ENCODE results near the gene IER2.

IER2 gene

DNA sequence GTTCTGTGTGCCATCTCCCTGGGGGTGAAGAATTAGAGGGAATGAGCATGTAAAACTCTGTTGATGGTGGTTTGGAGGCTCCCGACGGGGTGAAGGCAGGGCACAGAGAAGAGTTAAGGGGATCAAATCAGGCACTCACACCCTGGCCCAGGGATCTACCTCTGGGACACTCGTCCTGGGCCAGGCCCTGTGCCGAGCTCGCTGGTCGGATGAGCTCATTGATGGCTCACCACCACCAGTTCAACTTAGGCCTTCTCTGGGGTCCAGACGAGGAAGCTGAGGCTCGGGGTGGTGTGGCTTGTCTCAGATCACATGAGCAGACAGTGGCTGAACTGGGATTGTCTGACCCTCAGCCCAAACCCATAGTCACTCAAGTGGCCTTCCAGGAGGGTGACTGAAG, 30.6 kb upstream of the IER2 start:
- peak; percentile 67 for DNase-seq (ENCODE audit: low read depth)

DNA sequence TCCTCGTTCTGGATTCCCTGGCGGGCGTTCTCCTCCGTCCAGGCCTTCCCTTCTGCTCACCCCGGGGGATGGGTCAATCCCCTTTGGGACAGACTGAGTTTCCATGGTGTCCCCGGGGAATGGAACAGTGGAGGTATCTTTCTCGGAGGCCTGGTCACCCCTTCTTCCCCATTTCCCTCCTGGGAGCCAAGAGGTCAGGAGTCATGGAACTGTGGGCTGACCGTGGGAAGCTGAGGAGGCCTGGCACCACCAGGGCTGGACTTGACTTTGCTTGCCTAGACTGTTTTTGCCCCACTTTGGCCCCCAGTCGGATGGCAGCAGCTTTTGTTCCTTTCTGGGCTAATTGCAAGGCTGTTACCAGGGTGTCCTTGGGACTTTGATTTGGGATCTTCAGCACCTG, 30.2 kb upstream of the IER2 start:
- DNase-seq (ENCODE audit: low read depth): no peak

DNA sequence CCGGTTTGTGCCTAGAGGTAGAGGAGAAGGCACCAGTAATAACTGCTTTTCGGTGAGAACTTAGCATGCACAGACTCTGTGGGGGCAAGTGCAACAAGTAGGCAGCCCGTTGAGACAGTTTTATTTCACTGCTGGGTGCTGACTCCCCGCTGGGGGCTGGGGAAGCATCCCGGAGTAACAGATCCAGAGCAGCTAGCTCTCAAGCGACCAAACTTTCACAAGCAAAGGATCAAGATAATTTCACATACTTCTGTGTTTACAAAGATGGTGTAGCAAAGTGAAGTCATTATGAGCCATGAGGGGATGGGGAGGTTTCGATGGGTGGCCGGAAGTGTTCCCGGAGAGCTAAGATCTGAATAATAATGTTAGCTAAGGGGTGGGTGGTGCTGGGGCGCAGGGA, 29.4 kb upstream of the IER2 start:
- DNase-seq (ENCODE audit: low read depth): peak; percentile 86

GRCh38 chr19:13121551-13122274, 28.5 kb upstream of the IER2 start:
- DNase-seq (ENCODE audit: low read depth): no peak

GRCh38 chr19:13122275-13122878, 27.8 kb upstream of the IER2 start:
- DNase-seq (ENCODE audit: low read depth): no peak

DNA sequence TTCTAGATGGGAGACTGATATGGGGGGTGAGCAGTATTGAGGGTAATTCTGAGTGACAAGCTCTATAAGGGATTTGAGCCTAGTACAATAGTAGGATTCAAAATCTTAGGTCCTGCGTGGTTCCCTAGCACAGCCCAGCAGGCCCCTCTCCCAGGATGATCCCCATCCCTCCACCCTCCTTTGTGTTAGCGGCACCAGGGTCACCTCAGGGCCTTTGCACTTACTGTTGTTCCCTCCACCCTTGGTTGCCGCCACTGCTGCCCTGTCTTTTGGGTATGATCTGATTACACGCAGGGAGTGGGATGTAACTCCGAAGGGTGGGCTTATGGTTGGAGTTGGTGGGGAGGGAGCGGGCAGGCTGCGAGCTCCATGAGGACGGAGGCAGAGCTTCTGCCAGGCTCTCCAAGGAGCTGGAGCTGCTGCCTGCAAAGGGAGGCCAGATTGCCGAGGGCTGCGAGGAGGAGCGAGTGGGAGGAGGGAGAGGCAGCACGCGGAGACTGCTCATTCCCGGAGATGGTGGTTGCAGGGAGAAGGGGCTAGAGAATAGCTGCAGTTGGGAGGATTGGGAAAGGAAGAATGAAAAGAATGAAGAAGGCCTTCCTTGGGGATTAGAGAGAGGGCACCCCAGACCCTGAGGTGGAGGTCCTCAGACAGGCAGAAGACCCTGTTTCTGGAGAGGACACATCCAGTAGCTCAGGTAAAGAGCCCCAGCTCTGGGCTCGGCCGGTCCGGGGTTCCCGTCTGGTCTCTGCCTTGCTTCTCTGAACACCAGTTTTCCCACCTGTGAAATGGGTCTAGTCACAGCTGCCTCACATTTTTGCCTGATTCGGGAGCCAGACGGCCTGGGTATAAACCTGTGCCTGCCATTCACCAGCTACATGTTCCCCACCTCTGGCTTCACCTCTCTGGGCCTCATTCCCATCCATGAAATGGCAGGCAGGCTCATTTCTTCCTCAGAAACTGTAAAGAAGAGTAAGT, 26.9 kb upstream of the IER2 start:
- no peak for DNase-seq (ENCODE audit: low read depth)

DNA sequence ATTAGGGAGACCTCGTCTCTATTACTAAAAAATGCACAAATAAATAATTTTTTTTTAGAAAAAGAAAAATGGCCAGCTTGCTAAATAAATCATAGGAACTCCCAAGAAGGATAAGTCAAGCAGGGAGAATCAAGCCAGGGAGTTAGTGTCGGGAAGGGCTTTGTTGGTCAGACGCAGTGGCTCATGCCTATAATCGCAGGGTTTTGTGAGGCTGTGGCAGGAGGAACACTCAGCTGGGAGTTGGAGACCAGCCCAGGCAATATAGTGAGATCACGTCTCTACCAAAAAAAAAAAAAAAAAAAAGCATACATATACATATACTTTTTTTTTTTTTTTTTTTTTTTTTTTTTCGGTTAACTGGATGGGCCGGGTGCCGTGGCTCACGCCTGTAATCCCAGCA, 23.2 kb upstream of the IER2 start:
- no peak for DNase-seq (ENCODE audit: low read depth)

GRCh38 chr19:13127811-13128575, 22.2 kb upstream of the IER2 start:
- DNase-seq (ENCODE audit: low read depth): no peak

- DNase-seq (ENCODE audit: low read depth): no peak
These were observed 21.6 kb upstream of the IER2 start for GRCh38 chr19:13128583-13128982.

- no peak for DNase-seq (ENCODE audit: low read depth)
These were observed 20.8 kb upstream of the IER2 start for GRCh38 chr19:13129384-13129783.

- no peak for DNase-seq (ENCODE audit: low read depth)
These were observed 19.2 kb upstream of the IER2 start for GRCh38 chr19:13130886-13131490.

GRCh38 chr19:13132471-13133180, 17.6 kb upstream of the IER2 start:
- DNase-seq (ENCODE audit: low read depth): peak; percentile 90

- no peak for DNase-seq (ENCODE audit: low read depth)
These were observed 16.9 kb upstream of the IER2 start for GRCh38 chr19:13133241-13133870.

DNA sequence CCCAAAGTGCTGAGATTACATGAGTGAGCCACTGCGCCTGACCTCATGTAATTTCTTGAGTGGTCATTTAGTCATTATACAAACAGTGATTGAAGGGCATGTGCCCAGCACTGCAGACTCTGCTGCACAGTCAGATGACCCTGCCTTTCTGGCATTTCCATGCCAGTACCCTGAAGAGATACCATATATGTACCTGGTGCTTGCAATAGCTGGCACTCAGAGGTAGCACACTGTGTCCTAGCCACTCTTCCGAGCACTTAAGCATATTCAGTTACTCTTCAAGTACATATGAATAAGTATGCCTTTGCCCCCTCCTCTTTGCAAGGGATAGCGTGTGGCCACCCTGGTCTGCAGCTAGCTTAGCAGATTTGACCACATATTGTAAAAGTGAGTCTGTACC, 15.6 kb upstream of the IER2 start:
- DNase-seq (ENCODE audit: low read depth): no peak

DNA sequence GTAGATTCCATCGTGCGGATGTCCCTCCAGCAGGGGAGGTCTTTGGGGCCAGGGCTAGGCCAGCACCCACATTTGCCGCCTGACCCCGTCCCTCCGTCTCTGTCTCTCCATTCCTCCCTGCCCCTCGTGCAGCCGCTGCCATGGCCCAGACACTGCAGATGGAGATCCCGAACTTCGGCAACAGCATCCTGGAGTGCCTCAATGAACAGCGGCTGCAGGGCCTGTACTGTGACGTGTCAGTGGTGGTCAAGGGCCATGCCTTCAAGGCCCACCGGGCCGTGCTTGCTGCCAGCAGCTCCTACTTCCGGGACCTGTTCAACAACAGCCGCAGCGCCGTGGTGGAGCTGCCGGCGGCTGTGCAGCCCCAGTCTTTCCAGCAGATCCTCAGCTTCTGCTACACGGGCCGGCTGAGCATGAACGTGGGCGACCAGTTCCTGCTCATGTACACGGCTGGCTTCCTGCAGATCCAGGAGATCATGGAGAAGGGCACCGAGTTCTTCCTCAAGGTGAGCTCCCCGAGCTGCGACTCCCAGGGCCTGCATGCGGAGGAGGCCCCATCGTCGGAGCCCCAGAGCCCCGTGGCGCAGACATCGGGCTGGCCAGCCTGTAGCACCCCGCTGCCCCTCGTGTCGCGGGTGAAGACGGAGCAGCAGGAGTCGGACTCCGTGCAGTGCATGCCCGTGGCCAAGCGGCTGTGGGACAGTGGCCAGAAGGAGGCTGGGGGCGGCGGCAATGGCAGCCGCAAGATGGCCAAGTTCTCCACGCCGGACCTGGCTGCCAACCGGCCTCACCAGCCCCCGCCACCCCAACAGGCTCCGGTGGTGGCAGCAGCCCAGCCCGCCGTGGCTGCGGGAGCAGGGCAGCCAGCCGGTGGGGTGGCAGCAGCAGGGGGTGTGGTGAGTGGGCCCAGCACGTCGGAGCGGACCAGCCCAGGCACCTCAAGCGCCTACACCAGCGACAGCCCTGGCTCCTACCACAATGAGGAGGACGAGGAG, 14.8 kb upstream of the IER2 start:
- DNase-seq (ENCODE audit: low read depth): no peak

- no peak for DNase-seq (ENCODE audit: low read depth)
These were observed 12.9 kb upstream of the IER2 start for GRCh38 chr19:13137290-13137794.

GRCh38 chr19:13138171-13138915, 11.9 kb upstream of the IER2 start:
- DNase-seq (ENCODE audit: low read depth): no peak

GRCh38 chr19:13138916-13139198, 11.4 kb upstream of the IER2 start:
- no peak for DNase-seq (ENCODE audit: low read depth)

Data from ELR (cell line).